CD4-positive, alpha-beta memory T cell (primary cell): ENCODE measurements around the gene FOXN1. TPM values are rescaled to one million over a fixed set of nuclear protein-coding genes. Genes with fewer than 3 reads are reported as not detected.
"Not testable (repeated sequence)": the region's sequence is repeated elsewhere in the genome, so short reads cannot be mapped to it uniquely, and the experiment has no call there.

ENCODE experiments used
- CTCF ChIA-PET: fragments of 350-600 bp; sonication (Branson Sonifier 250); formaldehyde crosslinking; loops from one replicate; lab custom pipeline; 2021; ENCODE audit warnings: inconsistent platforms; ENCODE audit not compliant: partially characterized antibody; lab: Charles Lee
- POLR2A ChIA-PET: fragments of 350-600 bp; sonication (Branson Sonifier 250); formaldehyde crosslinking; loops from one replicate; lab custom pipeline; 2021; ENCODE audit not compliant: partially characterized antibody; lab: Charles Lee
- DNase-seq, 5 donors: peaks; one replicate each; pipeline versions ENCODE4 v3.0.0 to v3.0.0-alpha.2; 2020 to 2022; ENCODE audit warnings: mixed read lengths in 1 of 5
- H3K27ac ChIP-seq: one replicate; pipeline ENCODE4 v1.7.0; 2013; ENCODE audit warnings: low read depth, low read length
- H3K27me3 ChIP-seq: 2 replicates; pipeline ENCODE4 v1.7.0; 2013; ENCODE audit warnings: mild to moderate bottlenecking, low read length, moderate library complexity; ENCODE audit not compliant: insufficient read depth
- H3K36me3 ChIP-seq: 2 replicates; pipeline ENCODE4 v1.7.0; 2013; ENCODE audit warnings: mild to moderate bottlenecking, low read length, moderate library complexity; ENCODE audit not compliant: insufficient read depth
- H3K4me1 ChIP-seq: 2 replicates; pipeline ENCODE4 v1.7.0; 2013; ENCODE audit warnings: mild to moderate bottlenecking, low read length, moderate library complexity; ENCODE audit not compliant: insufficient read depth
- H3K4me3 ChIP-seq, 2 donors: one replicate each; pipeline ENCODE4 v1.7.0; 2013; ENCODE audit warnings: low read length in 2 of 2, mild to moderate bottlenecking in 1 of 2
- H3K9me3 ChIP-seq, 2 donors: one replicate each; pipeline ENCODE4 v1.7.0; 2013; ENCODE audit warnings: low read length in 2 of 2, control low read depth in 1 of 2; ENCODE audit not compliant: control insufficient read depth in 1 of 2
- H3K27ac Mint-ChIP-seq, 7 donors: one replicate each; pipeline ENCODE4 v1.8.0; 2020 to 2021; ENCODE audit warnings: mixed read lengths in 7 of 7, mild to moderate bottlenecking in 6 of 7, inconsistent platforms in 3 of 7, moderate library complexity in 3 of 7
- H3K27me3 Mint-ChIP-seq, 2 donors: one replicate each; pipeline ENCODE4 v1.8.0; 2020 to 2021; ENCODE audit warnings: mixed read lengths in 2 of 2
- H3K36me3 Mint-ChIP-seq, 2 donors: one replicate each; pipeline ENCODE4 v1.8.0; 2020 to 2021; ENCODE audit warnings: mixed read lengths in 2 of 2, inconsistent platforms in 1 of 2, mild to moderate bottlenecking in 1 of 2
- H3K4me1 Mint-ChIP-seq, 4 donors: one replicate each; pipeline ENCODE4 v1.8.0; 2020 to 2021; ENCODE audit warnings: mixed read lengths in 4 of 4, mild to moderate bottlenecking in 1 of 4
- H3K4me3 Mint-ChIP-seq, 8 donors: one replicate each; pipeline ENCODE4 v1.8.0; 2020 to 2021; ENCODE audit warnings: mixed read lengths in 8 of 8, mild to moderate bottlenecking in 7 of 8, moderate library complexity in 6 of 8, inconsistent platforms in 3 of 8
- H3K9me3 Mint-ChIP-seq, 8 donors: one replicate each; pipeline ENCODE4 v1.8.0; 2020 to 2021; ENCODE audit warnings: mixed read lengths in 8 of 8, mild to moderate bottlenecking in 5 of 8, inconsistent platforms in 3 of 8, moderate library complexity in 1 of 8
- intact Hi-C: fragments of 100-400 bp; cut with micrococcal nuclease; formaldehyde crosslinking; loops from one replicate; pipeline ENCODE4 v1.15.1; 2023
- polyA plus RNA-seq, 2 donors: library from polyadenylated mRNA; unstranded; fragments of 300-500 nt; fragmentation: Illumina TruSeq; gene quantifications; one replicate each; pipeline ENCODE4 v1.2.3, GENCODE V29; 2021
- total RNA-seq, 2 experiments: library from RNA; stranded (reverse); gene quantifications; one replicate each; pipeline ENCODE4 v1.2.3, GENCODE V29; 2021

FOXN1 gene
- total and polyA plus RNA-seq, 4 experiments from 2014 or later: not detected

DNA sequence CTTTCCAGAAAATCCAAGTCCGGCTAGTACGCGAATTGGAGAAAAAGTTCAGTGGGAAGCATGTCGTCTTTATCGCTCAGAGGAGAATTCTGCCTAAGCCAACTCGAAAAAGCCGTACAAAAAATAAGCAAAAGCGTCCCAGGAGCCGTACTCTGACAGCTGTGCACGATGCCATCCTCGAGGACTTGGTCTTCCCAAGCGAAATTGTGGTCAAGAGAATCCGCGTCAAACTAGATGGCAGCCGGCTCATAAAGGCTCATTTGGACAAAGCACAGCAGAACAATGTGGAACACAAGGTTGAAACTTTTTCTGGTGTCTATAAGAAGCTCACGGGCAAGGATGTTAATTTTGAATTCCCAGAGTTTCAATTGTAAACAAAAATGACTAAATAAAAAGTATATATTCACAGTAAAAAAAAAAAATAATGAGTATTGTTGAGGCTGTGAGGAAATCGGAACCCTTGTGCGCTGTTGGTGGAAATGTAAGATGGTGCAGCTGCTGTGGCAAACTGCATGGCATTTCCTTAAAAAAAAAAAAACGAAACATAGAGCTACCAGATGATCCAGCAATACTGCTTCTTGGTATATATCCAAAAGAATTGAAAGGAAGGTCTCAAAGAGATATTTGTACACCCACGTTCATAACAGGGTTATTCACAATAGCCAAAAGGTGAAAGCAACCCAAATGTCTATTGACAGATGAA is 38.0 kb upstream of the FOXN1 start:
- H3K36me3 Mint-ChIP-seq, H3K36me3 ChIP-seq, DNase-seq, POLR2A ChIA-PET, CTCF ChIA-PET, intact Hi-C loops, H3K9me3 ChIP-seq, H3K4me3 Mint-ChIP-seq, H3K27ac ChIP-seq, H3K9me3 Mint-ChIP-seq, H3K27ac Mint-ChIP-seq, H3K4me3 ChIP-seq, H3K4me1 ChIP-seq, H3K27me3 ChIP-seq: not testable (repeated sequence)
- Mint-ChIP-seq H3K4me1 (peaks cover 0 to 10% (median 6%) of the 10 kb centered on the region in 4 donors), H3K27me3 (peaks cover 0 to 13% of the 10 kb centered on the region in 2 donors)

DNA sequence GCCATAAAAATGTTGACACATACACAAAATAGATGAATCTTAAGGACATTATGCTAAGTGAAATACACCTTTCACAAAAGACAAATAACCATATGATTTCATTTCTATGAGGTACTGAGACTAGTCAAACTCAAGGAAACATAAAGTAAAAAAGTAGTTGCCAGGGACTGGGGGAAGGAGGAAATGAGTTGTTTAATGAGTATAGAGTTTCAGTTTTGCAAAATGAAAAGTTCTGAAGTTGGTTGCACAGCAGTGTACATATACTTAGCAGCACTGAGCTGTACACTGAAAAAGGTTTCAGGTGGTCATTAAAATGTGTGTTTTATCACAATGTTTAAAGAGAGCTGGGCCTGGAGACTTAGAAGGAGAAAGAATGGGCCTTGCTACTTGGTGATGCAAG is 37.4 kb upstream of the FOXN1 start:
- Mint-ChIP-seq H3K27me3 (peaks cover 0 to 9% of the 10 kb centered on the region in 2 donors), H3K4me1 (peaks cover 0 to 10% (median 6%) of the 10 kb centered on the region in 4 donors), H3K36me3 (no peaks in the 10 kb centered on the region), H3K4me3 (no peak overlapping the region), H3K9me3 (no peaks in the 10 kb centered on the region), H3K27ac (peak overlapping the region in 1 of 7 donors; percentile 30)
- H3K4me1 ChIP-seq: no peaks in the 10 kb centered on the region
- intact Hi-C loops: no loop called here
- CTCF ChIA-PET: no interaction called here
- no peaks in the 10 kb centered on the region for H3K36me3 ChIP-seq
- POLR2A ChIA-PET: no interaction called here
- H3K27ac ChIP-seq: no peak overlapping the region
- no peaks in the 10 kb centered on the region for H3K27me3 ChIP-seq
- no peak overlapping the region for H3K4me3 ChIP-seq
- no peaks in the 10 kb centered on the region for H3K9me3 ChIP-seq
- no peak for DNase-seq

DNA sequence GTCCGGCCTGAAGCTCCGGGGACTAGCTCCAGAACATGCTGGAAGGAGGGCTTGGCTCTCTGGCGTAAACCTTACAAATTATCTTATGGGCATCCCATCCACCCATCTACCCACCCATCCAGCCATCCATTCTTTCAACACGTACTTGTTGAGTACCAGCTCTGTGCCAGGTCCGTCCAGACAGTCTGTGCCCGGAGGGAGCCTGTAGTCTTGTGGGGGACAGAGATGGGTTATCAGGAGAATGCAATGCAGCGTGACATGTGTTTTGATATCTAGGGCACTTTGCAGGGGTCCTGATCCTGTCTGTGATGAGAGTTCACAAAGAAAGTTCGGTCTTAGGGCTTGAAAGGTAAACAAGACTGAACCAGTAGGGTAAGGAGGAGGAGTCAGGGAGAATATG is 36.8 kb upstream of the FOXN1 start:
- Histone ChIP-seq H3K27me3 (no peaks in the 10 kb centered on the region), H3K27ac (no peak overlapping the region), H3K36me3 (no peaks in the 10 kb centered on the region), H3K4me3 (no peak overlapping the region), H3K9me3 (no peaks in the 10 kb centered on the region), H3K4me1 (no peaks in the 10 kb centered on the region)
- Mint-ChIP-seq H3K4me3 (peak overlapping the region in 1 of 8 donors; percentile 9), H3K4me1 (peaks cover 0 to 10% (median 7%) of the 10 kb centered on the region in 4 donors), H3K9me3 (peaks cover 0 to 2% (median 0%) of the 10 kb centered on the region in 8 donors), H3K27ac (no peak overlapping the region), H3K27me3 (peaks cover 0 to 7% of the 10 kb centered on the region in 2 donors), H3K36me3 (no peaks in the 10 kb centered on the region)
- ChIA-PET CTCF (no interaction called here), POLR2A (no interaction called here)
- intact Hi-C loops: no loop called here
- DNase-seq: no peak

- H3K27ac Mint-ChIP-seq: no peak overlapping the region
- Histone ChIP-seq H3K4me1 (peaks cover 2% of the 10 kb centered on the region), H3K36me3 (no peaks in the 10 kb centered on the region), H3K4me3 (no peak overlapping the region), H3K27ac (no peak overlapping the region), H3K27me3 (no peaks in the 10 kb centered on the region), H3K9me3 (no peaks in the 10 kb centered on the region)
- intact Hi-C loops: no loop called here
- H3K4me3 Mint-ChIP-seq: no peak overlapping the region
- peaks cover 3 to 13% (median 10%) of the 10 kb centered on the region in 4 donors for H3K4me1 Mint-ChIP-seq
- POLR2A ChIA-PET: no interaction called here
- H3K27me3 Mint-ChIP-seq: peaks cover 0 to 4% of the 10 kb centered on the region in 2 donors
- CTCF ChIA-PET: no interaction called here
- peaks cover 0 to 2% (median 0%) of the 10 kb centered on the region in 8 donors for H3K9me3 Mint-ChIP-seq
- DNase-seq: no peak
- no peaks in the 10 kb centered on the region for H3K36me3 Mint-ChIP-seq
Observed at GRCh38 chr17:28470266-28470913, 35.8 kb upstream of the FOXN1 start.

GRCh38 chr17:28470914-28471366 is 35.2 kb upstream of the FOXN1 start:
- POLR2A ChIA-PET: no interaction called here
- CTCF ChIA-PET: no interaction called here
- no peak for DNase-seq
- Histone ChIP-seq H3K4me3 (no peak overlapping the region), H3K27ac (no peak overlapping the region), H3K36me3 (no peaks in the 10 kb centered on the region), H3K4me1 (peaks cover 6% of the 10 kb centered on the region), H3K27me3 (no peaks in the 10 kb centered on the region), H3K9me3 (no peaks in the 10 kb centered on the region)
- H3K4me3 Mint-ChIP-seq: no peak overlapping the region
- peaks cover 0 to 2% (median 0%) of the 10 kb centered on the region in 8 donors for H3K9me3 Mint-ChIP-seq
- no peak overlapping the region for H3K27ac Mint-ChIP-seq
- intact Hi-C loops: no loop called here
- peaks cover 0 to 2% of the 10 kb centered on the region in 2 donors for H3K27me3 Mint-ChIP-seq
- H3K4me1 Mint-ChIP-seq: peaks cover 6 to 17% (median 14%) of the 10 kb centered on the region in 4 donors
- no peaks in the 10 kb centered on the region for H3K36me3 Mint-ChIP-seq

GRCh38 chr17:28471531-28472342 is 34.4 kb upstream of the FOXN1 start:
- ChIA-PET CTCF (no interaction called here), POLR2A (no interaction called here)
- DNase-seq: no peak
- no peaks in the 10 kb centered on the region for H3K36me3 ChIP-seq
- Mint-ChIP-seq H3K4me3 (no peak overlapping the region), H3K4me1 (peaks cover 6 to 19% (median 14%) of the 10 kb centered on the region in 4 donors), H3K27me3 (peaks cover 0 to 2% of the 10 kb centered on the region in 2 donors), H3K36me3 (no peaks in the 10 kb centered on the region), H3K27ac (no peak overlapping the region), H3K9me3 (peaks cover 0 to 2% (median 0%) of the 10 kb centered on the region in 8 donors)
- no peak overlapping the region for H3K4me3 ChIP-seq
- H3K27ac ChIP-seq: no peak overlapping the region
- H3K4me1 ChIP-seq: peaks cover 6% of the 10 kb centered on the region
- no peaks in the 10 kb centered on the region for H3K27me3 ChIP-seq
- intact Hi-C loops: no loop called here
- H3K9me3 ChIP-seq: no peaks in the 10 kb centered on the region
